Hypothalamus (tissue), 51 donors: ENCODE data around the gene TTC39B.
"Not testable (repeated sequence)": the region's sequence is repeated elsewhere in the genome, so short reads cannot be mapped to it uniquely, and the experiment has no call there.

ENCODE experiments used
- DNase-seq, 51 donors: peaks; one replicate each; lab custom pipeline; 2025; lab: John Stamatoyannopoulos, UW

TTC39B gene

DNA sequence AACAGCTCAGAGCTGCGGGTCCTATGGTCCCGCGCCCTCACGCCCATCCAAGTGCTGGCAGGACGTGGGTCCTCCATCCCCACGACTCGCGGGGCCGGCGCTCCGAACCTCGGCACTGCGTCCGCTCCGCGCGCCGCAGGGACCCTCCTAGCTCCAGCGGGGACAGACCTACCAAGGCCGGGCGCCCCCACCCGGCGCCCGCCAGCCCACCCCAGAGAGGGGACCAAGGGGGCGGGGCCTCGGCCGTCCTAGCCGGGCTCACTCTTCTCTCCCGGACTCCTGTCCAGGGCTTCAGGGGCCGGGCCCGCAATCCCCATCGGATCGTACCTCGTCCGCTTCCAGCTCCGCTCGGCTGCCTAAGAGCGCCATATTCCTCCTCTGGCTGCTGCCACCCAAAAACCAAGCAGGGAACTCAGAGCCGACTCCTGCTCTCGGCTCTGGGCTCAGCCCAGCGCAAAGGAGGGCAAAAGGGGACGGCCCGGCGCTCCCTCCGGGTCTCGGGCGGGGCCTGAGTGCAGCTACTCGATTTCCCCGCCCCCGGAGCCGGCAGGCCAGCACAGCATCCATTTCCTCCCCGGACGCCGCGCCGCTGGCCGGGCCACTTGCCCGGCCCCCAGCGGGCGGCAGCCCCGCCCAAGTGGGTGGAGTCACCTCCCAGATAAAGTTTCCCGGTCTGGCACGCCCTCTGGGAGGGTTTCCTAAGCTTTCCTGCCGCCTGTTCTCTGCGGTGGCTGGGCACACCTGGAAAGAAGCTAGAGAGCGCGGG, at the start of gene TTC39B:
TTC39B (minus strand) TSS at position 460 of the 766 bp plus-strand sequence; CDS start at position 369, 91 bp downstream.
- DNase-seq = peak; percentile 22 to 89 (median 73)

GRCh38 chr9:15355669-15356068, 48.7 kb upstream of the TTC39B start:
- DNase-seq = no peak

GRCh38 chr9:15354713-15355112, 47.7 kb upstream of the TTC39B start:
- no peak for DNase-seq

- no peak for DNase-seq
These were observed 46.9 kb upstream of the TTC39B start for GRCh38 chr9:15353892-15354291.

- no peak for DNase-seq
These were observed 45.3 kb upstream of the TTC39B start for GRCh38 chr9:15352306-15352705.

- DNase-seq = no peak
These were observed 43.1 kb upstream of the TTC39B start for GRCh38 chr9:15349892-15350761.

DNA sequence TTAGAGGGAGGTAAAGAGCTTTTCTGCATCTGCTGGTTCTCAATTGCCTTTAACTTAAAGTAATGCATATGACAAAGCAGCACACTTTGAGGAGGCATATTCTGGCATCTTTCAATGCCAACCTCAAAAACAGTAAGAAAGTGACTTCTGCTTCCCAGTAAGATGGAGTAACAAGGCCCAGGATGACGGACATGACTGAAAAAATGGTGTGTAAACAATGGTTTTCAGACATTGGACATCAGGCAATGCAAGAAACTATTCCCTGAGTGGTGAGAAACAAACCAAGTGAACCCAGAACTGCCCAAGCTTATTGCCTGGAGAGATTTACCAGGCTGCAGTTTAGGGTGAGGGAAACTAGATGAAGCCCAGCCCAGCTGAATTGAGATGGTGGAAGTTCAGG, 39.8 kb upstream of the TTC39B start:
- DNase-seq = no peak

DNA sequence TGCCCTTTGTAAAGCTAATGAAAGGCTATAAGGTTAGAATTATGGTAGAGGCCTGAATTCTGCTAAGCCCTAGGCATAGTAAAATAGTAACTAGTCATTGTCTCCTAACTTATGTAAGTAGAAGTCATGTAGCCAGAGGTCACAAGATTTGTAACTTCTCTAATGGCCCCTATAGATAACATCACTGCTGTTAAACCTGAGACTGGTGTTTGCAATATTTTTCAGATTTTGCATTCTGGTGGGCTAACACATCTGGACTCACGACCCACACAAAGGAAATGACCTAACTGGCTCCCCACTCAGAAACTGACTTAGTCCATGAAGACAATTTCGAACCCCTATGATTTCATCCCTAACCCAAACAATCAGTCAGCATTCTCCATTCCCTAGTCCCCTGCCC, 37.2 kb upstream of the TTC39B start:
- no peak for DNase-seq

DNA sequence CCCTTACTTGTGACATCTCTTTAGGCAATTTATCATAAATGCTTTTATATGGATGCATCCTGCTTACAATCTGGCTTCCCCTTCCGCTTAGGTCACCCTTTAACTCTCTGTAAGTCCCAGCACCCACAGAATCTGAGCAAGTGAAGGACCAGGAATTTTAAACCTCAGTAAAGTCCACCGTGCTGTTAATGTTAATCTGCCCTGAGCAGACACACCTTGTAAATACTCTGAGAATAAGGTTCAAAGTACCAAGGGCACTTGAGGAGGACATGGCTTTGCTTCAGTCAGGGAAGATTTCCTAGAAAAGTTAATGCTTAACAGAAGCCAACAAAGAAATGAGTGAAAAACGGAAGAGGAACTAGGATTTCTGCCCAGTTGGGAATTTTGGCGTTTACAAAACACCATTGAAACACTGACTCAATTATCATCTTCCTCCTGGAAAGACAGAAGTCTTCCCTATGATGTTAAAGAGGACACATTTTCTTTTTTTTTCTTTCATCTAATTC, 26.4 kb upstream of the TTC39B start:
- DNase-seq = no peak

DNA sequence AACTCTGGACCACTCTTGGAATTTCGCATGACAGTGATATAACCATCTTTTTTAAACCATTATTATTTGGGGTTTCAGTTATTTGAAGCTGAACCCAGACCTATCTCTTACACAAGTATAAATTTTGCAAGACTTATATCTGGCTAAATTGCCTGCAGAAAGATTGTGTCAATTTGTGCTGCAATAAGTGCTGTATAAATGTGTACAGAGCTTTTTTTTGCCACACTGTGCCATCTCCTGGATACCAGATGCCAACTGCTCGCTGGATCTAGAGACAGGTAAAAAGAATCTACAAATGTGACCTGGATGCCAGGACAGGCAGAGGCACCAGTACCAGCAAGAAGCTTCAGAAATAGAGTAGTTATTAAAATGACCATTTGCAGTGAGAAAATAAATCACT, 25.9 kb upstream of the TTC39B start:
- DNase-seq = no peak

DNA sequence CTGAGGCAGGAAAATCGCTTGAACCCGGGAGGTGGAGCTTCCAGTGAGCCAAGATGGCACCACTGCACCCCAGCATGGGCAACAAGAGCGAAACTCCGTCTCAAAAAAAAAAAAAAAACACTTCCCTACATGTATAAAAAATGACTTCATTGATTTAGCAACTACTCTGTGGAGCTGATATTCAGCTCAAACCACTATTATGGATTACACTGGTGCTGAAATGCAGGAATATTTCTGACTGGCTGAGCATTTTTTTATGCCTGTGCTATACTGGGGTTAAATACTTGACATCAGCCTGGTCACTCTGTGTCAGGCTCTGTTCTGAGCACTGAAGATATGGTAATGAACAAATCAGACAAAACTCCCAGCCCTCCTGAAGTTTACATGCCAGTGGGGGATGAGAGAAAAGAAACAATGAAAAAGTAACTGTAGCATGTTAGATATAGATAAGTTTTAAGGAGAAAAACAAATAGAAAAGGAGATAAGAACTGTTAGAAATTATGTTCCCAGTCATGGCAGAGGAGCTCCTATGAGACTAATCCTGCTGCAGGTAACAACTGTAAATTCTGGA, 22.6 kb upstream of the TTC39B start:
- DNase-seq = no peak

DNA sequence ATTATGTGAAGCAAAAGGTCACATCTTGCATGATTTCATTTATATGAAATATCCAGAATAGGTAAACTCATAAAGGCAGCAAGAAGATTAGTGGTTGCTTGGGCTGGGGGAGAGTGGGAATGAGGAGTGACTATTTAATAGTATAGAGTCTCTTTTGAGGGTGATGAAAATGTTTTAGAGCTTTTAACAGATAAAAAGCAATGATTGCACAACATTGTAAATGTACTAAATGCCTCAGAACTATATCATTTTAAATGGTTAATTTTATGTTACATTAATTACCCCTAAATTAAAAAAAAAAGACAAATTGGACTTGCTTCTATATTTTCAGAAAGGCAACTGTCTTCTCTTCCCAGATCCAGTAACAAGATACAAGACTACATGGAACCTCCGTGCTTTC, 21.9 kb upstream of the TTC39B start:
- no peak for DNase-seq

- DNase-seq = not testable (repeated sequence)
These were observed 15.7 kb upstream of the TTC39B start for GRCh38 chr9:15322695-15323094.

DNA sequence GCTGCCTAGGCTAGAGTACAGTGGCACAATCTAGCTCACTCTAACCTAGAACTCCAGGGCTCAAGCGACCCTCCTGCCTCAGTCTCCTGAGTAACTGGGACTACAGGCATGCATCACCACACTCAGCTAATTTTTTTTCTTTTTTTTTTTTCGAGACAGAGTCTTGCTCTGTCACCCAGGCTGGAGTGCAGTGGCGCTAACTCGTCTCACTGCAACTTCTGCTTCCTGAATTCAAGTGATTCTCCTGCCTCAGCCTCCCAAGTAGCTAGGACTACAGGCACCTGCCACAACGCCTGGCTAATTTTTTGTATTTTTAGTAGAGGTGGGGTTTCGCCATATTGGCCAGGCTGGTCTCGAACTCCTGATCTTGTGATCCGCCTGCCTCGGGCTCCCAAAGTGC, 12.6 kb upstream of the TTC39B start:
- not testable (repeated sequence) for DNase-seq

- DNase-seq = no peak
These were observed 10.8 kb upstream of the TTC39B start for GRCh38 chr9:15317836-15318235.

- DNase-seq = no peak
These were observed 4.6 kb upstream of the TTC39B start for GRCh38 chr9:15311607-15312006.

DNA sequence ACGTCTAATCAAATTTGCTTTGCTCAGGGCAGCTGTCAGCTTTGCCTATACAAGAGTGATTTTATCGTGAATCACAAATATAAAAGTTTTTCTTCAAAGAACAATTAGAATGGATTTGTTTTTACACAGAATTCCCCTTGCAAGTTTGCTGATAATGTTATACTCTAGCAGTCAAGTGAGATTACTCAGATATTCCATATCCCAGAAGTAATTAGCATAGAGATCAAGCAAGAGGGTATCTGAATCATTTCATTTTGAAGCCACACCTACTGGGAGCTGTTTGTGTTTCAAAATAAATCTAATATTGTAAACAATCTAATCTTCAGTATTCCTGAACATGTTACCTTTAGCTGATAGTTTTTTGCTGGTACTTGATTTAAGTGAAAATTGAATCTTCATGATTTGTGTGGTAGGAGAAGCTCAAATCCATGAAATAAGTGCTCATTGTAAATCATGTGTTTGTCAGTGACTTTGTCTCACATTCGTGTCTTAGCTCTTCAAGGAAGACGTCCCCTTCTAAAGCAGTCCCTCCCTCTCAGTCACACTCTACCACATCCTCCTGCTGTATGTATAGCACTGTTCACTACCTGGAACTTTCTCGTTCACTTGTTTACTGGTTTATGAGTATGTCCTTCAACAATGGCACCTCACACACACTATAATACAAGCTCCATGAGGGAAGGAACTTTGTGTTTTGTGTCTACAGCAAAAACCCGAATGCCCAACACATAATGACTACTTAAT, 3.3 kb upstream of the TTC39B start:
- DNase-seq = no peak

DNA sequence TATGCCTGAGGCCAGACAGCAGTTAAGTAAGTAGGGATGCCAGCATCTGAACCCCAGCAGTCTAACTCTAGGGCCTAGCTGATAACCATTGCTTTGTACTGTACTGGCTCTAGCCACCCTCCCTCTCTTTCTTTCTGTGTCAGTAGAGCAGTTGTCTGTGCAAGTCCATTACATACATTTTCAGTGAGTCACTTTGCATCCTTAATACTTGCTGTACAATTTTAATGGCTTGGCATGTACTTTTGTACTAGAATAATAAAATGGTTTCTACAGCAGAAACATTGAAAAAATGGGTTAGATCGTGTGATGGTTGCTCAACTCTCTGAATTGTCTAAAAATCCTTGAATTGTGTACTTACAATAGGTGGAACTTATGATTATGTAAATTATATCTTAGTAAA, 1.5 kb upstream of the TTC39B start:
- DNase-seq = no peak

DNA sequence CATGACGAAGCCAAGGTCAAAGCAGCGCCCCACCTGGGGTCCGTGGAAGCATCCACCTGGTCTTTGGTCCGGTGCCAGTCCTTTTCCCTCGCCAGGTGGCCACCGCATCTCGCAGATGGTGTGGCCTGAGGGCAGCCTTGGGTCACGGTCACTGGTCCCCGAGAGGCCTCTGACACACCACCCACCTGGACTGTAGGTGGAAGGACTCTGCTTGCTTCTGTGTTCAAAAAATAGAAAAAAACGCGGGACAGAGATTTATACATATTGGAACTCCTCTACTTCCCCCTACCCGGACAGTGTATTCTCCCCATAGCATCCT, 466 bp upstream of the TTC39B start:
- no peak for DNase-seq

DNA sequence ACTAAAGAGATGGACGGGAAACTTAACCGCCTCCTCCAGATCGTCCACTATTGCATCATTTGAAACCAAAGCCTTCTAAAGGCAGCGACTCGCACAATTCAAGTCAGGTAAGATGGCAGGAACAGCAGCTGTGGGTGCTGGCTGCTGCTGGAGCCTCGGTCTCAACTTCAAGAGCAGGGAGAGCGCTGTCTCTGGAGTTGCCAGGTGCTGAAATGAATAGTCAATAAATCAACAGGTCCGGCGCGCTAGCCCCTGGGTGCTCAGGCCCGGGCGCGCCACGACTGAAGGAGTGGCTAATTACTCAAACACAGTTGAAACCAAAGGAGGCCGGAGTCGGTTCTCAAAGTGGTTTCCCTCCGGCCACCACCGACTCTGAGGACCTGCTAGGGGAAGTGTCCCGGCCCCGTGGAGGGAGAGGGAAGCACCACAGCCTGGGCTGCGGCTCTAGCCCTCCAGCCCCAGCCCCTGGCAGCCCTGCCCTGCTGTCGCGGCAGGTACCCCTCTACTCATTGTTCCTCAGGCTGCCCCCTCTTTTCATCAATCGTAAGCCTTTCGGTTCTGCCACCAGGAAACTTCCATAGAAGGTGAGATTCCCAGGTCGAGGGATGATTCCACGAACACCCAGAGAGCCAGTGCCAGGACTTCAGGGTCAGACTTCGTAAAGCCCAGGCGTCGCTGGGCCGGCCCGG, 804 bp downstream of the TTC39B start:
- DNase-seq = peak in 37 of 51 donors; percentile 2 to 71 (median 28)
